Naive B cell (primary cell): ENCODE results near the gene EPHA3. TPM values are rescaled to one million over a fixed set of nuclear protein-coding genes. Genes with fewer than 3 reads are reported as not detected.

Experiments
- ATAC-seq, 2 donors: fragments of 150-1000 bp; cut with Tn5 transposase; 2 replicates each; pipeline ENCODE4 v1.10.0; 2021; ENCODE audit warnings: low read depth in 2 of 2, mild to moderate bottlenecking in 2 of 2, moderate library complexity in 2 of 2
- DNase-seq: peaks from one replicate; pipeline ENCODE4 v3.0.0; 2022
- H3K27ac Mint-ChIP-seq, 6 donors: one replicate each; pipeline ENCODE4 v1.8.0; 2020 to 2022; ENCODE audit warnings: mild to moderate bottlenecking in 6 of 6, mixed read lengths in 6 of 6, moderate library complexity in 5 of 6, inconsistent platforms in 2 of 6
- H3K27me3 Mint-ChIP-seq, 3 donors: one replicate each; pipeline ENCODE4 v1.8.0; 2021 to 2022; ENCODE audit warnings: mixed read lengths in 3 of 3, mild to moderate bottlenecking in 1 of 3
- H3K36me3 Mint-ChIP-seq, 2 donors: one replicate each; pipeline ENCODE4 v1.8.0; 2020 to 2022; ENCODE audit warnings: mixed read lengths in 2 of 2, inconsistent platforms in 1 of 2, mild to moderate bottlenecking in 1 of 2
- H3K4me1 Mint-ChIP-seq, 3 donors: one replicate each; pipeline ENCODE4 v1.8.0; 2020 to 2022; ENCODE audit warnings: mixed read lengths in 3 of 3, inconsistent platforms in 1 of 3, mild to moderate bottlenecking in 1 of 3, moderate library complexity in 1 of 3
- H3K4me3 Mint-ChIP-seq, 8 donors: one replicate each; pipeline ENCODE4 v1.8.0; 2020 to 2022; ENCODE audit warnings: mild to moderate bottlenecking in 8 of 8, mixed read lengths in 8 of 8, moderate library complexity in 8 of 8, inconsistent platforms in 2 of 8
- H3K9me3 Mint-ChIP-seq, 7 donors: one replicate each; pipeline ENCODE4 v1.8.0; 2020 to 2022; ENCODE audit warnings: mixed read lengths in 7 of 7, mild to moderate bottlenecking in 5 of 7, inconsistent platforms in 2 of 7, moderate library complexity in 1 of 7
- polyA plus RNA-seq, 6 donors: library from polyadenylated mRNA; unstranded; fragments of 300-500 nt; fragmentation: Illumina TruSeq; gene quantifications; one replicate each; pipeline ENCODE4 v1.2.3, GENCODE V29; 2021; ENCODE audit warnings: low read depth in 6 of 6

EPHA3 gene
- not detected for polyA plus RNA-seq

DNA sequence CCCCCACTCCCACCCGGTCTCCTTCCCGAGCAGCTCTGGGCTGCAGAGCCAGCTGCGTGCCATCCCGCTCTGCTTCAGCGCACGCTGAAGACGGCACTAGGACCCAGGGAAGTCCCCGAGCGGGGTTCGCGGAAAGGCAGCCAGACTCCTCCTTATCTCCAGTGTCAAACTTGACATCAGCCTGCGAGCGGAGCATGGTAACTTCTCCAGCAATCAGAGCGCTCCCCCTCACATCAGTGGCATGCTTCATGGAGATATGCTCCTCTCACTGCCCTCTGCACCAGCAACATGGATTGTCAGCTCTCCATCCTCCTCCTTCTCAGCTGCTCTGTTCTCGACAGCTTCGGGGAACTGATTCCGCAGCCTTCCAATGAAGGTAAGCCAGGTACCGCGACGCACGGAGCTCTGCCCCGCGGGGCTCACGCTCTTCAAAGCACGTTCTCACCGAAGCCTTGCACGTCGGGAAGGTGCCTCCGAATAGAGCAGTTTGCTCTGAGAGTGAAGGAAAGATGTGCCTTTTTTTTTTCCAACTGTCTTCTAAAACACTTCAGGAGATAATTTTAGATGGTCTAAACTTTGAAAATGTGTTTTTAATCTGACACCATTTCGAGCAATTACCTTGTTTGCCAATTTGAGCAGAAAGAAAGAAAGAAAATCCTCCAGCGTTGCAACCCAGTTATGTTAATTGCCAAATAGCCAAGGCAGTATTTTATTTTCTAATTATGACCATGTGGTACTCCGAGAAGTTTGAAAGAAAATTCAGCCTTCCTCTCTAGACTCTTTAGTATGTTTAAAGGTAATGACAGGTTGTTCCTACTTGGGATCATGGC, at the start of gene EPHA3:
TSS of gene EPHA3 (plus strand) at position 161 of the 830 bp plus-strand sequence. CDS start at position 289, 128 bp downstream.
- H3K4me1 Mint-ChIP-seq = peaks cover 11 to 19% (median 16%) of the 10 kb centered on the region in 3 donors
- no peaks in the 10 kb centered on the region for H3K36me3 Mint-ChIP-seq
- H3K4me3 Mint-ChIP-seq = peak within 1 kb of the TSS; percentile 73 to 93 (median 89)
- ATAC-seq (peak; percentile 94 to 95), DNase-seq (peak; percentile 37)
- H3K9me3 Mint-ChIP-seq = no peaks in the 10 kb centered on the region
- H3K27me3 Mint-ChIP-seq = peaks cover 14 to 22% (median 16%) of the 10 kb centered on the region in 3 donors
- peak within 1 kb of the TSS in 3 of 6 donors; percentile 13 to 72 (median 23) for H3K27ac Mint-ChIP-seq

DNA sequence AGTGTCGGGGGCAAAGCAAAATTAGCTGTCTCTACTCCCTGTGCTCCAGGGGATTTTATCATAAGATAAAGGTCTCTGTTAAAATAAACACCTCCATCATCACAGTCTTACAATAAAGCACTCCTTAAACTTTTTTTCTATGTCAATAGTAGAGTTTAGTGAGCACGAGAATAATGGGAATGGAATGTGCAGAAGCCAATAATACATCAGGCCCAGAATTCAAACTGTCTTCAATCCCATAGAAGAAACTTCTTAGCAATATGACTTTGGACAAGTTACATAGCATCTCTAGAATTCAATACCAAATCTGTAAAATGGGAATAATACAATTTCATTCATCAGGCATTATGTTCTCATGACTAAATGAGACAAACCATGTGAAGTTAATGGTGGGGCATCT, 49.0 kb upstream of the EPHA3 start:
- no peaks in the 10 kb centered on the region for H3K27me3 Mint-ChIP-seq
- DNase-seq (no peak), ATAC-seq (no peak)
- H3K27ac Mint-ChIP-seq = no peak overlapping the region
- no peak overlapping the region for H3K4me3 Mint-ChIP-seq
- H3K36me3 Mint-ChIP-seq = no peaks in the 10 kb centered on the region
- no peaks in the 10 kb centered on the region for H3K4me1 Mint-ChIP-seq
- H3K9me3 Mint-ChIP-seq = peaks cover 0 to 4% (median 0%) of the 10 kb centered on the region in 7 donors

DNA sequence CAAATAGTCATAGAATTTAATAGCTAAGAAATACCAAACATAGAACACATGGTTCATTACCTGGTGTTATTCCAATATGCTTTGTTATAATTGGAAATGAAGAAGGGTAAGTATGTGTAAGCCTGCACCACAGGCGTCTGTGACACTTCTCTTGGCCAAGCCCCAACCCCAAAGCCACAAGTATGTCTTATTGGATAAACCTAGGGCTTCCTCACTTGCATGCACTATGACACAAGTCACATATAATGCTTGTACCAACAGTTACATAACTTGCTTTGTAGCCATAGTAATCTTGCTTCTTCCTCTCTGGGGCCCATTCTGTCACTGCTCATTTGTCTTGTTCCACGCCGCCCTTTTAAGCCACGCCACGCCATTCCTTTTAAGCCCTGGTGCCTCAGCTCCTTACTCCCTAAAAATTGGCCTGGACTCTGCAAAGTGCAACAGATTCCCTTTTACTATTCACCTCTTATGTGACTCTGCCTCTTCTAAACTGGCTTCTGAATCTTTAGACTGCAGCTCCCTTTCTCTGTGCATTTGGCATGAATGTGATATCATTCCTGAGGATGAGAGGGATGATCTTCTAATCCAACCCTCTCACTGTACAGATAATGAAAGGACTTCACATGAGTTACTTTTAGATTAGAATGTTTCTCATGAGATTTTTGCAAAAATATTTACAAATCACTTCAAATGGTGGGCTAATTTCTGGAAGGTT, 48.1 kb upstream of the EPHA3 start:
- Mint-ChIP-seq H3K4me3 (no peak overlapping the region), H3K36me3 (no peaks in the 10 kb centered on the region), H3K27me3 (no peaks in the 10 kb centered on the region), H3K27ac (no peak overlapping the region), H3K9me3 (peaks cover 0 to 4% (median 0%) of the 10 kb centered on the region in 7 donors), H3K4me1 (no peaks in the 10 kb centered on the region)
- ATAC-seq = no peak
- DNase-seq = no peak

- ATAC-seq (no peak), DNase-seq (no peak)
- H3K4me1 Mint-ChIP-seq = no peaks in the 10 kb centered on the region
- no peaks in the 10 kb centered on the region for H3K27me3 Mint-ChIP-seq
- no peak overlapping the region for H3K27ac Mint-ChIP-seq
- H3K4me3 Mint-ChIP-seq = no peak overlapping the region
- H3K9me3 Mint-ChIP-seq = peaks cover 0 to 3% (median 0%) of the 10 kb centered on the region in 7 donors
- H3K36me3 Mint-ChIP-seq = no peaks in the 10 kb centered on the region
These were observed 46.2 kb upstream of the EPHA3 start for GRCh38 chr3:89061259-89061658.

DNA sequence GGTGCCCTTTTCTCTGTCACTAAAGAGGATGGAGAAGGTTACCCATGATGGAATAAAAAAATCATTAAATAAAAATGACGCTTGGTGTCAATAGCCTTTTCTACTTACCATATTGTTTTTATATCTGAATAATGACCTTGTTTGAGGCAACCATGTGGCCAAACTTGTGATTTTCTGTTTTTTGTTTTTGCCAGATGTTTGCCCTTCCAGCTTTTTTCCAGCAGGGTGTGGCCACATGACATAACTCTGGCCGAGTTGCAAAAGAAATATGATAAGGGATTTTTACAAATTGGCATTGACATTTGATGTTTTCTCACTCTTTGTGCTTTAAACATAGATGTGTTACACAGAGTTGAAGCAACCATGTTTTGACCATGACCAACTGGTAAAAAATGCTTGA, 39.7 kb upstream of the EPHA3 start:
- no peak overlapping the region for H3K4me3 Mint-ChIP-seq
- H3K9me3 Mint-ChIP-seq = peaks cover 0 to 4% (median 0%) of the 10 kb centered on the region in 7 donors
- DNase-seq (no peak), ATAC-seq (no peak)
- H3K36me3 Mint-ChIP-seq = no peaks in the 10 kb centered on the region
- no peak overlapping the region for H3K27ac Mint-ChIP-seq
- no peaks in the 10 kb centered on the region for H3K27me3 Mint-ChIP-seq
- H3K4me1 Mint-ChIP-seq = no peaks in the 10 kb centered on the region

- no peak overlapping the region for H3K27ac Mint-ChIP-seq
These were observed 34.8 kb upstream of the EPHA3 start for GRCh38 chr3:89072642-89073041.

DNA sequence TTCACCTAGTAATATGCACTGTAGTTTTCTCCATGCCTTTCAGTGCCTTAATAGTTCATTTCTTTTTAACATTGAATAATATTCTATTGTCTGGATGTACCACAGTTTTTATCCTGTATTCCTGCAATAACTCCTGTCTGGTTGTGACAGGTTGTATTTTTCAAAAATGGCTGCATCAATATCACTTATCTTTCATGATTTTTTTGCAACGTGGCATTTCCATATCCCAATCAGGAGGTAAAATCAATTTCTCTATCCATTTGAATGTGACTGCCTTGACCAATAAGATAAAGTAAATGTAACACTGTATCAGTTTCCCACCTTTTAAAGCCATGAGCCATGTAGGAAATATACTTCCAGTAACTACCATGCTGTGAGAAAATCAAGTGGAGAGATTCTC, 27.5 kb upstream of the EPHA3 start:
- no peak overlapping the region for H3K4me3 Mint-ChIP-seq

More at GRCh38 chr3:89072642-89073041, 34.8 kb upstream of the EPHA3 start:
- Mint-ChIP-seq H3K9me3 (peaks cover 0 to 4% (median 0%) of the 10 kb centered on the region in 7 donors), H3K4me1 (no peaks in the 10 kb centered on the region), H3K36me3 (no peaks in the 10 kb centered on the region), H3K27me3 (no peaks in the 10 kb centered on the region), H3K4me3 (no peak overlapping the region)
- no peak for ATAC-seq
- no peak for DNase-seq

DNA sequence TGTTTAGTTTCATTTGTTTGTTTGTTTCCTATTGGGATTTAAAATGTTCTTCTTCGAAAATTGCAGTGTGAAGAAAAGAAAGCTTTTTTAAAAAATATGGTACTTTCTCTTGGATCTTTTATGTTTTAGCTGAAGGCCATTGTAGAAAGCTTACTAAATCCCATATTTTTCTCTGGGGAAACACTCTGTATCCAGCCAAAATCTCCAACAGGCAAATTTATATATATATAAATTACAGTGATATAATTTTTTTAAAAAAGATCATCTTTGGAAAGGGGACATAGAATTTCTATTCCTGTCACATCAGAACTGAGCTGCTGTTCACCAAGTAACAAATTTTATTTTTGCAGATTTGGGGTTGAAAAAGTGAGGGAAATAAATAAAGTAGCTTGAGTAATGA, 19.6 kb upstream of the EPHA3 start:
- Mint-ChIP-seq H3K36me3 (no peaks in the 10 kb centered on the region), H3K27me3 (peaks cover 5 to 6% (median 5%) of the 10 kb centered on the region in 3 donors), H3K27ac (no peak overlapping the region), H3K9me3 (peaks cover 0 to 3% (median 0%) of the 10 kb centered on the region in 7 donors), H3K4me3 (no peak overlapping the region), H3K4me1 (no peaks in the 10 kb centered on the region)
- no peak for DNase-seq
- no peak for ATAC-seq

More for the DNA sequence above, 27.5 kb upstream of the EPHA3 start:
- ATAC-seq (no peak), DNase-seq (no peak)
- Mint-ChIP-seq H3K36me3 (no peaks in the 10 kb centered on the region), H3K27me3 (peaks cover 0 to 6% (median 5%) of the 10 kb centered on the region in 3 donors), H3K9me3 (no peaks in the 10 kb centered on the region), H3K27ac (peak overlapping the region in 1 of 6 donors; percentile 32), H3K4me1 (no peaks in the 10 kb centered on the region)

- no peaks in the 10 kb centered on the region for H3K9me3 Mint-ChIP-seq
- no peak overlapping the region for H3K27ac Mint-ChIP-seq
- H3K27me3 Mint-ChIP-seq = no peaks in the 10 kb centered on the region
- ATAC-seq (no peak), DNase-seq (no peak)
- H3K4me3 Mint-ChIP-seq = no peak overlapping the region
- H3K4me1 Mint-ChIP-seq = no peaks in the 10 kb centered on the region
- H3K36me3 Mint-ChIP-seq = no peaks in the 10 kb centered on the region
These were observed 9.2 kb upstream of the EPHA3 start for GRCh38 chr3:89098173-89098572.

DNA sequence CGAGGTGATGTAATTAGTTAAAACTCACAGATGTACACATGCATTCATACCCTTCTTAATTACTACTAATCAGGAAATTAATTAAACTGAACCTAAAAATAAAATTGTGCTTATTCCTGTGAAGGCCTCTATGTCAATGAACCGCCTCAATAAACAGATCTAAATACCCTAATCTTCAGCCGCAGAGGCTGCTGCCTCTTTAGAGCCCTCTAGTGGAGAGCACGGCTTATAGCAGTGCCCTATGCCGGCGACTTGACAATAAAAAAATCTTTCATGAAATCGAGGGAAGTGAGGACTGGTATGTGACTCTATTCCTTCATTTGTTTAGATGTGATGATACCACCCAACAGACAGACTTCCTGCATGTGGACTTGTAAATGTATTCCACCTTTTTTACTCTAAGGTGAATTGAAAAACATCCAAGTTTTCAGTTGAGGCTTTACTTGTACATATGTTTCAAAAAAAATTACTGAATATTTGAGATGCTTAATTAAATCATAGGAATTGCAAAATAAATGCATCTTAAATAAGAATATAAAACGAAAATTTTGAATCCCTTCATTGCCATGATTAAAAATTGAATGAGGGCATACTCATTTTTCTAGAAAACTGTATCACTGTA, 8.3 kb upstream of the EPHA3 start:
- Mint-ChIP-seq H3K9me3 (no peaks in the 10 kb centered on the region), H3K4me1 (no peaks in the 10 kb centered on the region), H3K27ac (no peak overlapping the region), H3K36me3 (no peaks in the 10 kb centered on the region), H3K4me3 (no peak overlapping the region), H3K27me3 (no peaks in the 10 kb centered on the region)
- ATAC-seq = peak; percentile 86 to 93
- DNase-seq = peak; percentile 47

DNA sequence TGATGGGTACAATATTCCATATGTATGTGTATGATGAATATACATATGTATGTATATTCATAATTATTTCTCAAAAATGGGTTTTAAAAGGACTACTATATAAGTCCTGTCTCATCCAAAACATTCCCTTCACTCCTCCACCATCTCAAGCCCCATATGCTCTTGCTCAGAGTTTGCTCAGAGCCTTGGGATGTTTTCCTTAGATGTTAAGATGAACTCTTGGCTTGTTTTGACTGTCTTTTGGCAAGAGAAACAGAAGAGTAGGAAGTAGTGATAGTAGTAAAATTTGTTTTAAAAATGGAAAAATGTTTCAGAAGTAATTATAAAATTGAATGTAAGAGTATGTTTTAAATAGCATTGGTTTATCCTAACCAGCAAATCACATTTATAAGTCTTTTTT, 6.2 kb upstream of the EPHA3 start:
- H3K9me3 Mint-ChIP-seq = no peaks in the 10 kb centered on the region
- ATAC-seq = no peak
- DNase-seq = no peak
- H3K27me3 Mint-ChIP-seq = no peaks in the 10 kb centered on the region
- no peaks in the 10 kb centered on the region for H3K36me3 Mint-ChIP-seq
- H3K4me3 Mint-ChIP-seq = no peak overlapping the region
- no peak overlapping the region for H3K27ac Mint-ChIP-seq
- no peaks in the 10 kb centered on the region for H3K4me1 Mint-ChIP-seq

DNA sequence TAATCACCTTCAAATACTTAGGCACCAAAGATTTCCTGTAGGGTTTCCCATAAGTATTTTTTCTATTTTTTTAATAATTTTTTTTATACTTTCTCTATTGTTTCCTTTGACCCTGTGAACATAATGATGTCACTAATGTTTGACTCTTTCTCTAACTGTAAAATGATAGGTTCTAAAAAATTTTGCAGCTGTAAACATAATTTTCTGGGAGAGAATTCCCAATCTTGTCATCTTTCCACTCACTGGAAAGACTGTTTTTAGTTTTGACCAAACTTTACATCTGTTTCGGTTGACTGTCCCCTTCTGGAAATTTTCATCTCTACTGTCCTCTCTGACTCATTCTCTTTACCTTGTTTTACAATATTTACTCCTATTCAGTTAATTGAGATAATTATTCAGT, 5.5 kb upstream of the EPHA3 start:
- Mint-ChIP-seq H3K27me3 (peaks cover 0 to 3% (median under 1%) of the 10 kb centered on the region in 3 donors), H3K36me3 (no peaks in the 10 kb centered on the region), H3K27ac (no peak overlapping the region), H3K4me1 (peaks cover 0 to 5% (median 2%) of the 10 kb centered on the region in 3 donors), H3K9me3 (no peaks in the 10 kb centered on the region), H3K4me3 (no peak overlapping the region)
- DNase-seq (no peak), ATAC-seq (no peak)

- peaks cover 14 to 22% (median 16%) of the 10 kb centered on the region in 3 donors for H3K27me3 Mint-ChIP-seq
- peaks cover 11 to 19% (median 16%) of the 10 kb centered on the region in 3 donors for H3K4me1 Mint-ChIP-seq
- H3K4me3 Mint-ChIP-seq = no peak overlapping the region
- DNase-seq (no peak), ATAC-seq (no peak)
- H3K36me3 Mint-ChIP-seq = no peaks in the 10 kb centered on the region
- H3K9me3 Mint-ChIP-seq = no peaks in the 10 kb centered on the region
- H3K27ac Mint-ChIP-seq = no peak overlapping the region
These were observed 2.9 kb upstream of the EPHA3 start for GRCh38 chr3:89104499-89104898.
